Fibroblast of mammary gland (primary cell): ENCODE measurements around the gene TP53BP2.

Source experiments
- DNase-seq: peaks from one replicate; pipeline ENCODE4 v3.0.0-alpha.2; 2010; ENCODE audit warnings: low read depth
- H3K4me3 ChIP-seq: 2 replicates; pipeline ENCODE4 v1.5.1; 2011; ENCODE audit warnings: low read depth, mild to moderate bottlenecking, low read length, moderate library complexity; ENCODE audit not compliant: control insufficient read depth
- CTCF ChIP-seq: conservative IDR thresholded peaks from 2 replicates; pipeline ENCODE4 v1.5.1; 2011; ENCODE audit warnings: low read depth, low read length, inconsistent platforms; ENCODE audit not compliant: control insufficient read depth, insufficient read depth

Gene TP53BP2

GRCh38 chr1:223756806-223757700 is 88.7 kb downstream of the TP53BP2 start:
- DNase-seq: no peak
- no peak for TF ChIP-seq CTCF
- no peak overlapping the region for H3K4me3 ChIP-seq

DNA sequence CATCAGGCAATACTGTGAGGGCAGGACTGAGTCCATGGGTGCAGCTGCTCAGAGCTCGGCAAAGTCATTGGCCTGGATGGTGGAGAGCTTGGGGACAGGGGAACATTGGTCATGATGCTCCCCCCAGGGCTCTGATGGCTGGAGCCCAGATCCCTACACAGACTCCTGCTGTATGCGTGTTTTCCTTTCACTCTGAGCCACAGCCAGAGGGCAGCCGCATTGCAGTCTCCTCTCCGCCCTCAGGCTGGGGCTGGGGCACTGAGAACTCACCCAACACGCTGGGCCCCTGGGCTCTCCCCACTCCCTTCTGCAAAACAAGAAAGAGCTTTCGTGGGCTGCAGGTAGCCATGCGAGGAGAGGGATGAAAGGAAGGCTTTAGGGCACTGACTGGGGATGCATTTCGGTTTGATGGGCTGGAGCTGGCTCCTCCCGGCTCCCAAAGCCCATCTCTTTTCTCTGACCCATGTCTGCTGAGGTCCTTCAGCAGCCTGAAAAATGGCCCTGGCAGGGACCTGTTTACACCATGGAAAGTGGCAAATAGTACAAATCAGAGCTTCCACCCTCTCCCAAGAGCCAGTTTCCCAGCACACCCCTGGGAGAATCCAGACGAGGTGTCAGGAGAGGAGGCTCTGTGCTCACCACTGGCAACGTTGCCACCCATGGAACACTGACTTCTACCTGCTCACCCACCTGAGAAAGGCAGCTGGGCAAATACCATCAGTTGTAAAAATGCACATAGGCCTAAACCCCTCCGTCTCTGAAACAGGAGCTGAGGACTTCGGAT is 89.6 kb downstream of the TP53BP2 start:
- DNase-seq: no peak
- H3K4me3 ChIP-seq: no peak overlapping the region
- TF ChIP-seq CTCF: no peak

DNA sequence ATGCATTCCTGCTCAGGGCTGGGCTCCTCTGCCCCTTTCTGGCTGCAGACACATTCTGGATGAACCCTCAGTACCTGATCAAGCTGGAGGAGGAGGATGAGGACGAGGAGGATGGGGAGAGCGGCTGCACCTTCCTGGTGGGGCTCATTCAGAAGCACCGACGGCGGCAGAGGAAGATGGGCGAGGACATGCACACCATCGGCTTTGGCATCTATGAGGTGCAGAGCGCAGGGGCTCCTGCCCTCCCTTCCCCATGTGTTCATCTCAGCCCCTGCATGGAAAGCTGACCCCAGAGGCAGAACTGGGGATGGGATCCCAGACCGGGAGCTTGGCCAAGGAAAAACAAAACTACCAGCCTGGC is 90.3 kb downstream of the TP53BP2 start:
- no peak overlapping the region for H3K4me3 ChIP-seq
- TF ChIP-seq CTCF: no peak
- no peak for DNase-seq

DNA sequence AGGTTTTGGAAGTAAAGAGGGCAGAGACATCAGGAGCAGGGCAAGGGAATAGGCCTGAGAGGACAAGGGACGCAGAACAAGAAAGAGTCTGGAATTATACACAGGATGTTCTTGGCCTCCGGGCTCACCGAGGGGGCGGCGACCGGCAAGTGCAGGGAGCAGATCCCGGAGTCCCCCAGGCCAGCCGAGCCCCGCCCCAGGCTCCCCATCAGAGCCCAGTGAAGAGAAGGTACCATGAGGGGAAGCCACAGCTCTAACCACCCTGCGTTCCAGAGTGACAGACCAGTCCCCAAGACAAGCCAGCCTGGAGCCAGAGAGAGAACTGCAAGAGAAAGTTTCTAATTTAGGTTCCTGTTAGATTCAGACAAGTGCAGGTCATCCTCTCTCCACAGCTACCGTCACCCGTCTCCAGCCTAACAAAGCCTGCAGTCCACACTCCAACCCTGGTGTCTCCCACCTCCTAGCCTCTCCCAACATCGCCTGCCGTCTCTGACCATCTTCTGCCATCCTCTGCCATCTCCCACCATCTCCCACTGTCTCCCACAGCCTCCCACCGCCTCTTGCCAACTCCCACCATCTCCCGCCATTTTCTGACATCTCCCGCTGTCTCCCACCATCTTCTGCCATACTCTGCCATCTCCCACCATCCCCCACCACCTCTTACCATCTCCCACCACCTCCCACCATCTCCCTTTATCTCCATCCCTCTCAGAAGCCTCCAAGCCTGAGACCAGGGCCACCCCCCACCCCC is 90.9 kb downstream of the TP53BP2 start:
- no peak for TF ChIP-seq CTCF
- no peak for DNase-seq
- no peak overlapping the region for H3K4me3 ChIP-seq

GRCh38 chr1:223752721-223753515 is 92.8 kb downstream of the TP53BP2 start:
- no peak for TF ChIP-seq CTCF
- H3K4me3 ChIP-seq: no peak overlapping the region
- DNase-seq: no peak

GRCh38 chr1:223751696-223752095 is 94.1 kb downstream of the TP53BP2 start:
- H3K4me3 ChIP-seq: no peak overlapping the region
- DNase-seq: no peak
- TF ChIP-seq CTCF: no peak
